RWPE1 (cell line): ENCODE data around the gene CARS2.
"Not testable (repeated sequence)": the region's sequence is repeated elsewhere in the genome, so short reads cannot be mapped to it uniquely, and the experiment has no call there.

ENCODE experiments used
- CTCF ChIA-PET: fragments of 350-600 bp; sonication (Branson Sonifier 250); formaldehyde crosslinking; extraction: SDS; loops from one replicate; lab custom pipeline; 2021; lab: Yijun Ruan, JAX
- POLR2A ChIA-PET: fragments of 400-600 bp; formaldehyde crosslinking; extraction: SDS; loops from one replicate; lab custom pipeline; 2020; ENCODE audit warnings: antibody characterized with exemption; ENCODE audit not compliant: low non-redundant PET; lab: Yijun Ruan, JAX
- DNase-seq: peaks from one replicate; pipeline ENCODE4 v3.0.0; 2012; ENCODE audit warnings: low spot score
- H3K27ac ChIP-seq: fragments of 450-650 bp; 2 replicates; pipeline ENCODE4 v1.5.1; 2017
- TF ChIP-seq, protein P1 (sequence below): fragments of 450-650 bp; conservative IDR thresholded peaks from 2 replicates; pipeline ENCODE4 v1.5.1; 2017; ENCODE audit warnings: low read depth, mild to moderate bottlenecking

Gene CARS2

DNA sequence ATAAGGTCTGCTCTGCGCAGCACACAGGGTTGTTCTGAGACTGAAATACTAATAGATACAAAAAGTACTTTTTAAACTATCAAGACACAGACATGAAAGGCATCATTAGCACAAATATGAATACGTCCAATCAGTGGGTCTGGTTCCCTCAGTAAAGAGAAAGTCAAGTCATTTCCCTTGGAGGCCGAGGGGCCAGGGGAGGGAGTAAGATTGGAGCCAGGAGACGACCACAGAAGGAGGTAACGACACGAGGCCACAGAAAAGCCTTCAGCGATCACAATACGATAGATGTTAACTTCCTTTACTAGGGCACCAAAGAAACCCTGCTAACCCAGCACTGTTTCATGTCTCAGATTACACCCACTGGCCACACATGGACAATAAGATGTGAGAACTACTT is 5.3 kb downstream of the CARS2 start:
- ChIA-PET POLR2A (no interaction called here), CTCF (no interaction called here)

DNA sequence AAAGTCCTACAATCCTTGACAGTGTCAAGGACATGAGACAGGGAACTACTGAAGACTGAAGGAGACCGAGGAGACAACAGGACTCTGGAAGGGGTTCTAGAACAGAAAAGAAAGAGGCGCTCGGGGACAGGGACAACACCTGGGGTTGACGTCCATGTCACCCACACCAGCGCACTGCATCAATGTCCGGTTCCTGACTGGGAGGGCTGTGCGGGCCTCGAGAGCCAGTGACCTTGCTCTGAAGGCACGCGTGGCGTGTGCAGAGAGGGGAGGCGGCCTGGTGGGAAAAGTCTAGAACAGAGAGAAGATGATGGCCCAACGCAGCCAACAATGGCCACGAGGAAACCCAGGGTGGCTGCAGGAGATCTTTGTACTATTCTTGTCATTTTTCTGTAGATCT is 5.7 kb downstream of the CARS2 start:
- no peak for DNase-seq
- ChIA-PET POLR2A (no interaction called here), CTCF (no interaction called here)
- H3K27ac ChIP-seq = no peak overlapping the region
- TF ChIP-seq, protein P1, sequence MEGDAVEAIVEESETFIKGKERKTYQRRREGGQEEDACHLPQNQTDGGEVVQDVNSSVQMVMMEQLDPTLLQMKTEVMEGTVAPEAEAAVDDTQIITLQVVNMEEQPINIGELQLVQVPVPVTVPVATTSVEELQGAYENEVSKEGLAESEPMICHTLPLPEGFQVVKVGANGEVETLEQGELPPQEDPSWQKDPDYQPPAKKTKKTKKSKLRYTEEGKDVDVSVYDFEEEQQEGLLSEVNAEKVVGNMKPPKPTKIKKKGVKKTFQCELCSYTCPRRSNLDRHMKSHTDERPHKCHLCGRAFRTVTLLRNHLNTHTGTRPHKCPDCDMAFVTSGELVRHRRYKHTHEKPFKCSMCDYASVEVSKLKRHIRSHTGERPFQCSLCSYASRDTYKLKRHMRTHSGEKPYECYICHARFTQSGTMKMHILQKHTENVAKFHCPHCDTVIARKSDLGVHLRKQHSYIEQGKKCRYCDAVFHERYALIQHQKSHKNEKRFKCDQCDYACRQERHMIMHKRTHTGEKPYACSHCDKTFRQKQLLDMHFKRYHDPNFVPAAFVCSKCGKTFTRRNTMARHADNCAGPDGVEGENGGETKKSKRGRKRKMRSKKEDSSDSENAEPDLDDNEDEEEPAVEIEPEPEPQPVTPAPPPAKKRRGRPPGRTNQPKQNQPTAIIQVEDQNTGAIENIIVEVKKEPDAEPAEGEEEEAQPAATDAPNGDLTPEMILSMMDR = no peak

More for the DNA sequence above, 5.3 kb downstream of the CARS2 start:
- no peak overlapping the region for H3K27ac ChIP-seq
- DNase-seq = no peak
- TF ChIP-seq, protein P1 = no peak

DNA sequence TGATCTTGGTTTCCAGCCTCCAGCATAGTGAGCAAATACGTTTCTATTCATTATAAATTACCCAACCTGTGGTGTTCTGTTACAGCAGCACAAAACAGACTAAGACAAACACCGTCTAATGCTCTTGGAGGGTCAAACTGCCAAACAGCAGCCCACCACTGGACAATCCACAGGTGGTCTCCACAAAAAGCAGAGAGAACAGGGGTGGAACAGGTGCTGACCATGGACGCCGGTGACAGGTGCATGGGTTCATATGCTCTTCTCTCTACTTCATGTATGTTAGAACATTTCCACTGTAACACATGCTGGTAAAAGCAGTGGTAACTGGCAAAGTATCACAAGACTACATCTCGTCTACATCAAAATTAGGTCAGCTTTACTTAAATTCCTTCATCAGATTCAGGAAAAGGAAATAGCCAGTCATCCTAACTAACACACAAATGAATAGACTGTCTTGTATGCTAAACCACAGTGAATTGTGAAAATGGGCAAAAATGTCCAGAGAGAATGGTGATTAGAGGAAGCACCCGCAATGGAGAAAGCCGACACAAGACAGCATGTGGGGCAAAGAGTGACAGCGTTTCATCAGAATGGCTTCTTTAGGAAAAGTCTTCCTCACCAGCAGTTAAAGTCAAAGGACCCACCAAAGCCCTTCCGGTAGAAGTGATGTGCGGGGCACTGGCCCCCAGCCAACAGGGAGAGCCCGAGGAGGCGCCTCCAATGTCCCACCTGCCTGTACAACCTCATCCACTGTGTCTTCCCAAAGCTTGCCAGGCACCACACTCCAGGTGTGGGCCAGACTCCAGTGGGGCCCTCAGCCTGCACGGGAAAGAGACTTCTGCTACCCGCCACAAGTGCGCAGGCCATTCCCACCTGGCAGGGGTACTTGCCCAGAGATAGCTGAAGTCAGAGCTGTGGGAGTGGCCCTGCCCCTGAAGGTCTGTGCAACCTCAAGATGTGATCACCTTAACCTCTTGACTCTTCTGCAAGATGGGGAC is 6.5 kb downstream of the CARS2 start:
- no peak for DNase-seq
- ChIA-PET CTCF (interaction anchor here (0.5 kb wide), 1 partner anchor 1660 kb away, joined by 4 read pairs; no protein-coding TSS in a partner anchor), POLR2A (interaction anchor here (0.6 kb wide), 1 partner anchor 13 kb away, joined by 3 read pairs; no protein-coding TSS in a partner anchor)
- no peak overlapping the region for H3K27ac ChIP-seq
- TF ChIP-seq, protein P1 = no peak

DNA sequence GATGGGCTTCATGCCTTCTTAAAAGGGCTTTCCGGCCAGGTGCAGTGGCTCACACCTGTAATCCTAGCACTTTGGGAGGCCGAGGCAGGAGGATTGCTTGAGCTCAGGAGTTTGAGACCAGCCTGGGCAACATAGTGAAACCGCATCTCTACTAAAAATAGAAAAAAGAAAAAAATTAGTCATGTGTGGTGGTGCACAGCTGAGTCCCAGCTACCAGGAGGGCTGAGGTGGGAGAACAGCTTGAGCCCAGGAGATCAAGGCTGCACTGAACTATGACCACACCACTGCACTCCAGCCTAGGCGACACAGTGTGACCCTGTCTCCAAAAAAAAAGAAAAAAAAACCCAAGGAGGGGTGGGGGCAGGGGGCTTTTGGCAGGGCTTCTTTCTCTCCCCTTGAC is 7.2 kb downstream of the CARS2 start:
- TF ChIP-seq, protein P1 = no peak
- DNase-seq = no peak

DNA sequence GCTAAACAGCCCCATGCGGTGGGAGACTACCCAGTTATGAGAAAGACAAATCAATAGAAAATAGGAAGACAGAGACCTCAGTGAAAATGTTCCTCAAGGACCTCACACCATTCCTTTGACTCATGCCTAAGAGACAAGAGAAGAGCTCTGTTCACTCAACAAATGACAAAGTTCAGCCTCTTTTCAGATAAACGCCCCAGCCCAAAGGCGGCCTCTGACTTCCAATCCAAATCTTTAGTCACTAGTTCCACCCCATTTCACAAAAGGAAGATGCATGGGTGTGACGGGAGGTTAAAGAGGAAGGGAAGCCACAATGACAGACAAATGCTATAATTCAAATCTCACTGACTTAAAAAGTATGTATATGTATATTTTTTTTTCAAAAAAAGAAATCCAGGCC is 8.1 kb downstream of the CARS2 start:
- no peak overlapping the region for H3K27ac ChIP-seq
- no peak for DNase-seq
- TF ChIP-seq, protein P1 = no peak
- ChIA-PET POLR2A (no interaction called here), CTCF (no interaction called here)

More for the DNA sequence above, 7.2 kb downstream of the CARS2 start:
- H3K27ac ChIP-seq = no peak overlapping the region
- ChIA-PET POLR2A (interaction anchor here (0.6 kb wide), 1 partner anchor 12 kb away, joined by 3 read pairs; no protein-coding TSS in a partner anchor), CTCF (no interaction called here)

DNA sequence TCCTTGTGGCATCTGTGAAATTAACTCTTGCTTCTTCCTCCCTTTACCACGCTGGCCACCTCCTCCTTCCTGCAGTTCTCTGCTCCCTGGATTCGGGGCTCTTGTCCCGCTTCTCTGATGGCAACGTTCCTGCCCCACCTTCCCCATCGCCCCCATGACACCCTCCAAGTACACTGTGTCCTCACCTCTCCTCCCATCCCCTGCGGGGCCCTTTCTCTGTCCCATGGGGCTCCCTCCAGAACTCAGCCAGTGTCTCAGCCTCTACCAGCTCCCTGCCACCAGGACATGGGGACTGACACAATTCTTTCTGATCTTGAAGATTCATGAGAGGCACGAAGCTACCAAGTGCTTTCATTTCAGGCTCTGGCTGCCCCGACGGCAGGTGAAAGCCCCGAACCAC is 9.1 kb downstream of the CARS2 start:
- TF ChIP-seq, protein P1 = no peak
- CTCF ChIA-PET = no interaction called here
- DNase-seq = no peak
- peak overlapping the region; percentile 20; the same call in 1 of the 2 replicates for H3K27ac ChIP-seq
- POLR2A ChIA-PET = no interaction called here

DNA sequence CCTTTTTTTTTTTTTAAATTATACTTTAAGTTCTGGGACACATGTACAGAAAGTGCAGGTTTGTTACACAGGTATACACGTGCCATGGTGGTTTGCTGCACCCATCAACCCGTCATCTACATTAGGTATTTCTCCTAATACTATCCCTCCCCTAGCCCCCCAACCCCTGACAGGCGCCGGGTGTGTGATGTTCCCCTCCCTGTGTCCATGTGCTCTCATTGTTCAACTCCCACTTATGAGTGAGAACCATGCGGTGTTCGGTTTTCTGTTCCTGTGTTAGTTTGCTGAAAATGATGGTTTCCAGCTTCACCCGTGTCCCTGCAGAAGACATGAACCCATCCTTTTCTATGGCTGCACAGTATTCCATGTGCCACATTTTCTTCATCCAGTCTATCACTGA is 10.1 kb downstream of the CARS2 start:
- H3K27ac ChIP-seq, CTCF ChIA-PET, POLR2A ChIA-PET, DNase-seq: not testable (repeated sequence)
